Activated CD4-positive, alpha-beta T cell treated with anti-CD3 and anti-CD28 coated beads, Interleukin-2, amount 50 U/mL, for 16 hours (primary cell): ENCODE data around the gene NFYA.

Experiments
- DNase-seq: peaks from one replicate; pipeline ENCODE4 v3.0.0-alpha.2; 2020

Gene NFYA

DNA sequence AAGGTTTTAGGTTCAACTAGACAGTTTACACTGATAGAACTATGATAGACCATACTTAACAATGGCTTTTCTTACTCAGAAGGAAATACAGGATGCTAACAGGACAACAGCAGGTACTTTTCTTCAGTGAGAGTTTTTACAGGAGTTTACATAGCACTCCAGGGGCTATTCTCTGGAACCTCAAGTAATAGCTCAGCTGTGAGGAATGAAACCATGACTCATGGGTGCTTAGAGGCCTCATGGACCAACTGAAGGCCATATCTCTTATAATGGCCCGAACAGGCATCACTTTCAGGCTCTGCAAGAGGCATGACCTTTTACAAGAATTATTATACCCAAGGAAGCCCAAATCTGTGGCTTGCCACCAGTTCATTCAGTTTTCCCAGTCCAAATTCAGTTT is 49.6 kb downstream of the NFYA start:
- DNase-seq, result no peak

GRCh38 chr6:41122918-41123317 is 50.1 kb downstream of the NFYA start:
- no peak for DNase-seq

DNA sequence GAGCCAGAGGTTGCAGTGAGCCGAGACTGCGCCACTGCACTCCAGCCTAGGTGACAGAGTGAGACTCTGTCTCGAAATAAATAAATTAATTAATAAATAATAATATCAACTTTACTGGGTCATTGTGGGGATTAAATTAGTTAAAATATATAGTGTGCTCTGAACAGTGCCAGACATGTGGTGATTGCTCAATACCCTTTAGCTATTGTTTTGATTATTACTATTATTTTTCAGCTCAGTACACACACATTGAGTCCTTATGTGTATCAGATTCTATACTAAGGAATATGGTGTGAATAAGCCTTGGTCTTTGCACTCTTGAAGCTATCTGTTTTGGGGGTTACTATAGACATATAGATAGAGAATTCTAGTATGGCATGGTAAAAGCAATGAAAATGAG is 52.5 kb downstream of the NFYA start:
- no peak for DNase-seq

- DNase-seq, result no peak
Measured at GRCh38 chr6:41132254-41132653, 59.5 kb downstream of the NFYA start.

- no peak for DNase-seq
Measured at GRCh38 chr6:41135062-41135832, 62.5 kb downstream of the NFYA start.

- no peak for DNase-seq
Measured at GRCh38 chr6:41136911-41137310, 64.1 kb downstream of the NFYA start.

GRCh38 chr6:41147917-41148316 is 75.1 kb downstream of the NFYA start:
- DNase-seq, result no peak
